ENCODE measurements around the gene APOE.

APOE gene

DNA sequence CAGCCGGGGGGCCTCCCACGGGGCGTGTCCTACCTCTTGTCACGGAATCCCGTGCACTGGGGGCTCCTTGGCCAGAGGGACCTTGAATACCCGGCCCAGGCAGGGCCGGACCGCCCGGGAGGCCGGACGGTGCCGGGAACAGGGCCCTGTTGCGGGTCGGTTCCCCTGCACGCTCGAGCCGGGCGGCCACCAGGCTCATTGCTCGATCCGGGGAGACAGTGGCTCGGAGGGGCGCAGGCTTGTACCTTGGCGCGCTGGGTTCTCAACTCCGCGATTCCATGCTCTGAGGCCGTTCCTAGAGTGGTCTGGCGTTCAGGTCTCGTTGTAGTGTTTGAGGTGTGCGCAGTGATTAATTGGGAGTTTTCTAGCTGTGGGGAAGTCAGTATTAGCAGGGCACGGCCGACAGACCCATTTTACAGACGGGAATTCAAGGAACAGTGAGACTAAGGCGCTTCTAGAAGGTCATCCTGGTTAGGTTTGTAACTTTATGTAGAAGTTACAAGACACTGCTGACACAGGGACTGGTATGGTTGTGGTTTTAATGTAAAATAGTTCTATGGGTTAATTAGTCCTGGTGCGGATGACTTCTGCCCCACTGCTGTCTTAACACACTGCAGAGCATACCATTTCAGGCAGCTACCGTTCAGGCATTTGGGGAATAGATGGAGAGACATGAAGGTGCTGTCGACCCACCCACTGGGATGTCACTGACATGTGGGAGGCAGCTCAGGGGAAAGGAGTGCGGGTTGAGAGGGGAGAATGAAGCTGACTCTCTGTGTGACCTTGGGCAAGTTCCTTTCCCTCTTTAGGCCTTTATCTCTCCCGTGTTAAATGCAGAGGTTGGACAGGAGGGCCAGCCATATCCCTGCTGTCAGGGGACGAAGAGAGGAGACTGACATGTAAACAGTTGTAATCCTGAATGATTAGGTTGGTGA, 50.2 kb downstream of the APOE start:
- no peak for TF ChIP-seq CTCF (IDR thresholded peaks at IDR 0.05)
- intact Hi-C loops (cut with DNase I; ENCODE audit: low total_unique reads): loop anchor here (5.0 kb wide), 1 partner anchor 47 kb away; the partner anchor contains the start of gene RELB
- Histone ChIP-seq H3K27ac (peak overlapping the region; percentile 87 to 95), H3K36me3 (peaks cover 0 to 10% (median 10%) of the 10 kb centered on the region in 3 donors), H3K9me3 (no peaks in the 10 kb centered on the region), H3K4me1 (peaks cover 0 to 72% (median 42%) of the 10 kb centered on the region in 4 donors), H3K4me3 (peak overlapping the region; percentile 94 to 99), H3K27me3 (peaks cover 0 to 4% of the 10 kb centered on the region in 2 donors)
- no peak for DNase-seq

DNA sequence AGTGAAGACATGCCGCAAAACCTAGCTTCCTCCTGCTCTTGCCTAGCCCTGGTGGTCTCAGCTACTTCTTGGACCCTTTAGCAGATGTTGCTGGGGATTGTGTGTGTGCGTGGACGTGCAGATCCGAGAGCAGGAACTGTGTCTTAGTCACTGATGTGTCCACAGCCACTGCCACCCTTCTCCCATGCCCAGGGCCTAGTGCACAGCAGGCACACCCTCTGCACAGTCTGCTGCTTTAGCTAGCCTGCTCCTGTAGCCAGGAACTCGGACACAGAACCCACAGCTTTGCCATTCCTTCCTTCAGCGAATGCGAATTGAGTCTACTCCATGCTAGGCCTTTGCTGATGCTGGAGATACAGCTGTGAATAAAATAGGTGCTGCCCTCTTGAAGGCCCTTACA, 51.9 kb downstream of the APOE start:
- peaks cover 6 to 24% (median 21%) of the 10 kb centered on the region in 3 donors for H3K36me3 ChIP-seq
- no peak for TF ChIP-seq CTCF (IDR thresholded peaks at IDR 0.05)
- DNase-seq: no peak
- H3K27ac ChIP-seq: no peak overlapping the region
- H3K4me1 ChIP-seq: peaks cover 0 to 57% (median 36%) of the 10 kb centered on the region in 4 donors
- H3K9me3 ChIP-seq: no peaks in the 10 kb centered on the region
- H3K27me3 ChIP-seq: peaks cover 0 to 4% of the 10 kb centered on the region in 2 donors
- H3K4me3 ChIP-seq: no peak overlapping the region
- intact Hi-C loops (cut with DNase I; ENCODE audit: low total_unique reads): loop anchor here (5.0 kb wide), 1 partner anchor 45 kb away; the partner anchor contains the start of gene RELB

DNA sequence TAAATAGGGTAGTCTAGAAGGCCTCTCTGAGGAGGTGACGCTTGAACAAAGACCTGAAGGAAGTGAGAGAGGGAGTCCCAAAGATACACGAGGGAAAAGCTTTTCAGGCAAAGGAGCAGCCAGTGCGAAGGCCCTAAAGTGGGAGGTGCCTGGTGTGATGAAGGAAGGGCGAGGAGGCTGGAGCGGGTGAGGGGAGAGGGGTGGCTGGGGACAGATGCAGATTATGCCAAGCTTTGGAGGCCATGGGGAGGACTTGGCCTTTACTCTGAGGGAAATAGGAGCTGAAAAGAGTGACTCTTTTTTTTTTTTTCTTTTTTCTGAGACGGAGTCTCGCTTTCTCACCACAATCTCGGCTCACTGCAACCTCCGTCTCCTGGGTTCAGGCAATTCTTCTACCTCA, 52.5 kb downstream of the APOE start:
- Histone ChIP-seq H3K4me3 (no peak overlapping the region), H3K9me3 (no peaks in the 10 kb centered on the region), H3K4me1 (peaks cover 0 to 56% (median 36%) of the 10 kb centered on the region in 4 donors), H3K27ac (no peak overlapping the region), H3K27me3 (peaks cover 0 to 4% of the 10 kb centered on the region in 2 donors), H3K36me3 (peaks cover 10 to 28% (median 27%) of the 10 kb centered on the region in 3 donors)
- no peak for TF ChIP-seq CTCF (IDR thresholded peaks at IDR 0.05)
- intact Hi-C loops (cut with DNase I; ENCODE audit: low total_unique reads): loop anchor here (5.0 kb wide), 1 partner anchor 44 kb away; the partner anchor contains the start of gene RELB
- DNase-seq: no peak

Data from tibial artery (tissue), 4 donors.